HepG2 (cell line): Measurements from ENCODE around the gene AGER. TPM values are rescaled to one million over a fixed set of nuclear protein-coding genes. Genes with fewer than 3 reads are reported as not detected.

ENCODE experiments used
- ATAC-seq: fragments of 200-7000 bp; cut with Tn5 transposase; 3 replicates; pipeline ENCODE4 v1.9.1; 2020; ENCODE audit warnings: mild to moderate bottlenecking, moderate library complexity
- BruUV-seq: library from RNA; stranded (reverse); fragments of 400-500 nt; replicated peaks from 2 replicates; lab custom pipeline; 2021; lab: Mats Ljungman, UMichigan
- CTCF ChIA-PET: fragments of 300-600 bp; formaldehyde crosslinking; extraction: SDS; loops from one replicate; lab custom pipeline; 2021; ENCODE audit warnings: low total read pairs, inconsistent platforms, low intra/inter-chr PET ratio; lab: Yijun Ruan, JAX
- POLR2A ChIA-PET: fragments of 350-600 bp; sonication (Branson Sonifier 250); formaldehyde crosslinking; loops from one replicate; lab custom pipeline; 2020; ENCODE audit warnings: antibody characterized with exemption, inconsistent platforms; lab: Yijun Ruan, JAX
- DNase-seq: peaks from one replicate; pipeline ENCODE4 v3.0.0-alpha.2; 2015; ENCODE audit warnings: low spot score
- FAIRE-seq: peaks from 3 replicates; lab custom pipeline; 2011; peaks lifted over from hg19 to GRCh38; lab: Jason Lieb, UNC
- H2AFZ ChIP-seq: one replicate; pipeline ENCODE4 v1.6.1; 2011; ENCODE audit warnings: low read length, inconsistent platforms
- H3K27ac ChIP-seq: fragments of 300-600 bp; 3 replicates; pipeline ENCODE4 v1.8.0; 2011; ENCODE audit warnings: mixed run types, mild to moderate bottlenecking, mixed read lengths, low read length, inconsistent platforms; ENCODE audit not compliant: insufficient read depth; ENCODE audit errors: extremely low read length
- H3K27me3 ChIP-seq, 2 experiments: fragments of 200-600 bp in 1 of 2; 2 replicates in 1 of 2; 3 replicates in 1 of 2; pipeline versions ENCODE4 v1.6.0 to v1.8.0; 2011; ENCODE audit warnings: low read length in 2 of 2, mild to moderate bottlenecking in 2 of 2, moderate library complexity in 2 of 2, inconsistent platforms in 1 of 2; ENCODE audit not compliant: insufficient read depth in 2 of 2, control insufficient read depth in 1 of 2
- H3K36me3 ChIP-seq, 2 experiments: fragments of 200-600 bp in 1 of 2; replicated peaks in 1 of 2; 2 replicates in 1 of 2; 3 replicates in 1 of 2; pipeline versions ENCODE4 v1.5.1 to v1.8.0; 2011; ENCODE audit warnings: low read length in 2 of 2, inconsistent platforms in 1 of 2; ENCODE audit not compliant: insufficient read depth in 2 of 2, control insufficient read depth in 1 of 2
- H3K4me1 ChIP-seq: 2 replicates; pipeline ENCODE4 v1.5.1; 2012; ENCODE audit warnings: low read length, inconsistent platforms; ENCODE audit not compliant: insufficient read depth
- H3K4me2 ChIP-seq: 2 replicates; pipeline ENCODE4 v1.6.0; 2011; ENCODE audit warnings: low read depth, low read length, inconsistent platforms
- H3K4me3 ChIP-seq, 3 experiments: fragments of 200-600 bp in 1 of 3; sonication (generic), shearing (Covaris generic) in 1 of 3; replicated peaks in 1 of 3; 2 replicates each; pipeline ENCODE4 v1.5.1; 2011 to 2016; ENCODE audit warnings: low read length in 3 of 3, inconsistent platforms in 2 of 3, low read depth in 2 of 3, mild to moderate bottlenecking in 2 of 3, control low read depth in 1 of 3, mixed read lengths in 1 of 3; ENCODE audit not compliant: insufficient read depth in 1 of 3
- H3K79me2 ChIP-seq: one replicate; pipeline ENCODE4 v1.6.1; 2011; ENCODE audit warnings: low read length, inconsistent platforms; ENCODE audit not compliant: insufficient read depth
- H3K9ac ChIP-seq: 2 replicates; pipeline ENCODE4 v1.6.0; 2011; ENCODE audit warnings: mild to moderate bottlenecking, low read depth, low read length, inconsistent platforms; ENCODE audit not compliant: insufficient read depth
- H3K9me3 ChIP-seq: 2 replicates; pipeline ENCODE4 v1.5.1; 2012; ENCODE audit warnings: mild to moderate bottlenecking, low read length
- H4K20me1 ChIP-seq: 2 replicates; pipeline ENCODE4 v1.6.0; 2011; ENCODE audit warnings: inconsistent platforms, mild to moderate bottlenecking, low read length, moderate library complexity; ENCODE audit not compliant: insufficient read depth
- NR2C2 ChIP-seq: sonication (generic); formaldehyde crosslinking; IDR thresholded peaks from 2 replicates; pipeline ENCODE4 v1.4.0; 2020; ENCODE audit warnings: missing genetic modification reagents, mild to moderate bottlenecking, moderate library complexity, borderline replicate concordance
- RARA ChIP-seq: IDR thresholded peaks from 2 replicates; pipeline ENCODE4 v1.6.1; 2016; ENCODE audit warnings: missing genetic modification reagents, missing compliant biosample characterization
- ZFP62 ChIP-seq: sonication (generic); formaldehyde crosslinking; IDR thresholded peaks from 2 replicates; pipeline ENCODE4 v1.4.0; 2020; ENCODE audit warnings: missing genetic modification reagents
- ZNF510 ChIP-seq: sonication (generic); formaldehyde crosslinking; IDR thresholded peaks from 2 replicates; pipeline ENCODE4 v1.4.0; 2020; ENCODE audit warnings: low read depth, mild to moderate bottlenecking, missing genetic modification reagents
- WGBS: methylation state at CpG from one replicate; pipeline ENCODE4 v1.1.6; 2017; ENCODE audit warnings: low lambda C conversion rate; 5-methylcytosine and 5-hydroxymethylcytosine counted together
- in situ Hi-C: cut with HindIII; loops from 2 replicates; pipeline ENCODE4 v1.10.0; 2017; ENCODE audit warnings: low pct_unique_long_range_greater_than_20kb; ENCODE audit not compliant: extremely low pct_ligation_motif_present
- intact Hi-C: fragments of 100-400 bp; cut with micrococcal nuclease; formaldehyde crosslinking; loops from one replicate; pipeline ENCODE4 v1.10.0; 2022; ENCODE audit not compliant: unreplicated experiment
- polyA plus RNA-seq, 8 experiments: library from polyadenylated mRNA; depleted of rRNA in 3 of 8; stranded (reverse) in 7 of 8; unstranded in 1 of 8; fragments of >200 nt; fragmentation: Illumina TruSeq in 4 of 8; extraction: Trizol in 4 of 8; gene quantifications; 2 replicates each; pipeline versions ENCODE4 v1.2.1 to v1.2.3, GENCODE V29; 2011 to 2016; ENCODE audit warnings: low read depth in 4 of 8, missing spikeins in 1 of 8, mixed read lengths in 1 of 8; ENCODE audit not compliant: insufficient read depth in 1 of 8
- total RNA-seq, 5 experiments: library from RNA; depleted of rRNA; stranded (reverse); fragments of >200 nt; fragmentation: Illumina TruSeq; extraction: Trizol; gene quantifications; 2 replicates each; pipeline ENCODE4 v1.2.3, GENCODE V29; 2016; ENCODE audit warnings: low read depth in 1 of 5
- TF ChIP-seq, protein P1 (sequence below): sonication (generic); formaldehyde crosslinking; IDR thresholded peaks from 2 replicates; pipeline ENCODE4 v1.4.0; 2020; ENCODE audit warnings: missing genetic modification reagents, mild to moderate bottlenecking, borderline replicate concordance

AGER gene
- total and polyA plus RNA-seq, 2 of the 13 experiments (the other 11 are each of a cell fraction or from before 2014, with no cell fraction given): 1.9 to 5.1 TPM

- BruUV-seq: no TSS peak
- H2AFZ ChIP-seq: no peak within 1 kb of the TSS
- no peak within 1 kb of the TSS for H3K9ac ChIP-seq
- ChIA-PET POLR2A (no interaction called here), CTCF (no interaction called here)
- no peaks in the 10 kb centered on the region for H3K9me3 ChIP-seq
- H3K4me1 ChIP-seq: no peaks in the 10 kb centered on the region
- no peak within 1 kb of the TSS for H3K27ac ChIP-seq
- H3K36me3 ChIP-seq: no peaks in the 10 kb centered on the region
- no peak within 1 kb of the TSS for H3K4me3 ChIP-seq
- intact Hi-C loops (no loop called here), in situ Hi-C loops (no loop called here)
- FAIRE-seq (no peak), DNase-seq (no peak), ATAC-seq (no peak)
- WGBS: 19% methylated on average over 20 of the region's 20 CpGs
- H3K4me2 ChIP-seq: no peak within 1 kb of the TSS
- no peak for TF ChIP-seq NR2C2 (CRISPR knock-in tag)
- TF ChIP-seq, protein P1, sequence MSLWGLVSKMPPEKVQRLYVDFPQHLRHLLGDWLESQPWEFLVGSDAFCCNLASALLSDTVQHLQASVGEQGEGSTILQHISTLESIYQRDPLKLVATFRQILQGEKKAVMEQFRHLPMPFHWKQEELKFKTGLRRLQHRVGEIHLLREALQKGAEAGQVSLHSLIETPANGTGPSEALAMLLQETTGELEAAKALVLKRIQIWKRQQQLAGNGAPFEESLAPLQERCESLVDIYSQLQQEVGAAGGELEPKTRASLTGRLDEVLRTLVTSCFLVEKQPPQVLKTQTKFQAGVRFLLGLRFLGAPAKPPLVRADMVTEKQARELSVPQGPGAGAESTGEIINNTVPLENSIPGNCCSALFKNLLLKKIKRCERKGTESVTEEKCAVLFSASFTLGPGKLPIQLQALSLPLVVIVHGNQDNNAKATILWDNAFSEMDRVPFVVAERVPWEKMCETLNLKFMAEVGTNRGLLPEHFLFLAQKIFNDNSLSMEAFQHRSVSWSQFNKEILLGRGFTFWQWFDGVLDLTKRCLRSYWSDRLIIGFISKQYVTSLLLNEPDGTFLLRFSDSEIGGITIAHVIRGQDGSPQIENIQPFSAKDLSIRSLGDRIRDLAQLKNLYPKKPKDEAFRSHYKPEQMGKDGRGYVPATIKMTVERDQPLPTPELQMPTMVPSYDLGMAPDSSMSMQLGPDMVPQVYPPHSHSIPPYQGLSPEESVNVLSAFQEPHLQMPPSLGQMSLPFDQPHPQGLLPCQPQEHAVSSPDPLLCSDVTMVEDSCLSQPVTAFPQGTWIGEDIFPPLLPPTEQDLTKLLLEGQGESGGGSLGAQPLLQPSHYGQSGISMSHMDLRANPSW (CRISPR knock-in tag): no peak
- no peak for TF ChIP-seq ZFP62 (CRISPR knock-in tag)
- no peak for TF ChIP-seq RARA
- TF ChIP-seq ZNF510 (CRISPR knock-in tag): no peak
- H3K27me3 ChIP-seq: peaks cover 2 to 63% of the 10 kb centered on the region in 2 experiments; a peak in 4 of 5 replicates
- no peaks in the 10 kb centered on the region for H4K20me1 ChIP-seq
- H3K79me2 ChIP-seq: no peaks in the 10 kb centered on the region
Observed at GRCh38 chr6:32223258-32224235, 39.5 kb upstream of the AGER start, which contains the start of gene NOTCH4. TSS of gene NOTCH4 (minus strand) at chr6:32224067. CDS start at chr6:32223928, 139 bp downstream.
